Neural cell (in vitro differentiated cells): ENCODE data around the gene POTEI.
"Not testable (repeated sequence)": the region's sequence is repeated elsewhere in the genome, so short reads cannot be mapped to it uniquely, and the experiment has no call there.

Experiments used
- CTCF ChIP-seq: fragments of 450-650 bp; IDR thresholded peaks from 2 replicates; pipeline ENCODE4 v1.5.1; 2014; ENCODE audit warnings: antibody characterized with exemption, mild to moderate bottlenecking, moderate library complexity; ENCODE audit not compliant: poor library complexity, severe bottlenecking
- EP300 ChIP-seq: fragments of 450-650 bp; conservative IDR thresholded peaks from 2 replicates; pipeline ENCODE4 v1.6.1; 2014; ENCODE audit warnings: antibody characterized with exemption, mild to moderate bottlenecking, moderate library complexity; ENCODE audit not compliant: poor library complexity, severe bottlenecking
- EZH2 ChIP-seq: fragments of 200-600, 300-800 bp; shearing (Covaris generic), sonication (generic); IDR thresholded peaks from 2 replicates; pipeline ENCODE4 v1.6.1; 2014; ENCODE audit warnings: antibody characterized with exemption, low read length, borderline replicate concordance, mild to moderate bottlenecking; ENCODE audit not compliant: insufficient read depth, poor library complexity, severe bottlenecking
- POLR2AphosphoS5 ChIP-seq: IDR thresholded peaks from 2 replicates; pipeline ENCODE4 v1.6.1; 2012
- RAD21 ChIP-seq: fragments of 450-650 bp; conservative IDR thresholded peaks from 2 replicates; pipeline ENCODE4 v1.6.1; 2014; ENCODE audit warnings: antibody characterized with exemption, mild to moderate bottlenecking, moderate library complexity
- SMC3 ChIP-seq: fragments of 450-650 bp; conservative IDR thresholded peaks from 2 replicates; pipeline ENCODE4 v1.6.1; 2014; ENCODE audit warnings: antibody characterized with exemption, mild to moderate bottlenecking, moderate library complexity; ENCODE audit not compliant: poor library complexity
- TAF1 ChIP-seq: IDR thresholded peaks from 2 replicates; pipeline ENCODE4 v1.6.1; 2012; ENCODE audit warnings: low read depth
- TF ChIP-seq, protein P1 (sequence below): IDR thresholded peaks from 2 replicates; pipeline ENCODE4 v1.6.1; 2012; ENCODE audit warnings: borderline replicate concordance

DNA sequence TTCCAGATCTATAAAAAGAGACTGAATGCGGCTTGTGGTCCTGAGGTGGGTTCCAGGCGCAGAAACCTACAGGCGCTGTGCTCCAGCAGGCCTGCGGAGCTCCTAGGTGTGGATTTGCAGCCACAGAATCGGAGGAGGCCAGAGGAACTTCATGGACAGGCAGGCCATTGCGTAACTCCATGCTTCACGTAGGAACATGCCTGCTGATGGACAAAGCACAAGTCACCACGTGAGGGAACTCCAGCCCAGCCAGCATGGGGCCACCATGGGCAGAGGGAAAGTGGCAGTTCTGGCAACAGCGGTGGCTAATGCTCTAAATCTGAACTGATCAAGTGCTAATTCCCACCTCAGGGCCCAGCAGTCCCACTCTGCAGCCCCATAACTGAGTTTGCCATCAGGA is 29.1 kb upstream of the POTEI start:
- not testable (repeated sequence) for TF ChIP-seq CTCF, POLR2AphosphoS5, SMC3, RAD21, EZH2, TAF1, EP300
- TF ChIP-seq, protein P1, sequence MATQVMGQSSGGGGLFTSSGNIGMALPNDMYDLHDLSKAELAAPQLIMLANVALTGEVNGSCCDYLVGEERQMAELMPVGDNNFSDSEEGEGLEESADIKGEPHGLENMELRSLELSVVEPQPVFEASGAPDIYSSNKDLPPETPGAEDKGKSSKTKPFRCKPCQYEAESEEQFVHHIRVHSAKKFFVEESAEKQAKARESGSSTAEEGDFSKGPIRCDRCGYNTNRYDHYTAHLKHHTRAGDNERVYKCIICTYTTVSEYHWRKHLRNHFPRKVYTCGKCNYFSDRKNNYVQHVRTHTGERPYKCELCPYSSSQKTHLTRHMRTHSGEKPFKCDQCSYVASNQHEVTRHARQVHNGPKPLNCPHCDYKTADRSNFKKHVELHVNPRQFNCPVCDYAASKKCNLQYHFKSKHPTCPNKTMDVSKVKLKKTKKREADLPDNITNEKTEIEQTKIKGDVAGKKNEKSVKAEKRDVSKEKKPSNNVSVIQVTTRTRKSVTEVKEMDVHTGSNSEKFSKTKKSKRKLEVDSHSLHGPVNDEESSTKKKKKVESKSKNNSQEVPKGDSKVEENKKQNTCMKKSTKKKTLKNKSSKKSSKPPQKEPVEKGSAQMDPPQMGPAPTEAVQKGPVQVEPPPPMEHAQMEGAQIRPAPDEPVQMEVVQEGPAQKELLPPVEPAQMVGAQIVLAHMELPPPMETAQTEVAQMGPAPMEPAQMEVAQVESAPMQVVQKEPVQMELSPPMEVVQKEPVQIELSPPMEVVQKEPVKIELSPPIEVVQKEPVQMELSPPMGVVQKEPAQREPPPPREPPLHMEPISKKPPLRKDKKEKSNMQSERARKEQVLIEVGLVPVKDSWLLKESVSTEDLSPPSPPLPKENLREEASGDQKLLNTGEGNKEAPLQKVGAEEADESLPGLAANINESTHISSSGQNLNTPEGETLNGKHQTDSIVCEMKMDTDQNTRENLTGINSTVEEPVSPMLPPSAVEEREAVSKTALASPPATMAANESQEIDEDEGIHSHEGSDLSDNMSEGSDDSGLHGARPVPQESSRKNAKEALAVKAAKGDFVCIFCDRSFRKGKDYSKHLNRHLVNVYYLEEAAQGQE = not testable (repeated sequence)
